Mesendoderm (in vitro differentiated cells): Measurements from ENCODE around the gene OAS3.
A peak's percentile ranks its signal among the peaks of the same experiment; 100 is the strongest.

Experiments
- DNase-seq: peaks from one replicate; pipeline ENCODE4 v3.0.0; 2013
- H2AK5ac ChIP-seq: 2 replicates; pipeline ENCODE4 v1.6.1; 2013; ENCODE audit warnings: low read length, inconsistent platforms
- H2BK120ac ChIP-seq: 2 replicates; pipeline ENCODE4 v1.6.1; 2013; ENCODE audit warnings: low read depth, mild to moderate bottlenecking, low read length, moderate library complexity, mixed read lengths
- H2BK15ac ChIP-seq: replicated peaks from 2 replicates; pipeline ENCODE4 v1.6.1; 2013; ENCODE audit warnings: low read depth, mild to moderate bottlenecking, moderate library complexity
- H2BK5ac ChIP-seq: 2 replicates; pipeline ENCODE4 v1.6.1; 2013; ENCODE audit warnings: low read length, inconsistent platforms
- H3K18ac ChIP-seq: 2 replicates; pipeline ENCODE4 v1.6.1; 2013; ENCODE audit warnings: mild to moderate bottlenecking, low read length, mixed read lengths
- H3K23ac ChIP-seq: one replicate; pipeline ENCODE4 v1.6.1; 2013; ENCODE audit warnings: low read length
- H3K27ac ChIP-seq: 2 replicates; pipeline ENCODE4 v1.5.1; 2013; ENCODE audit warnings: low read depth, mild to moderate bottlenecking, inconsistent platforms, low read length, moderate library complexity
- H3K27me3 ChIP-seq: 2 replicates; pipeline ENCODE4 v1.6.1; 2013; ENCODE audit warnings: low read length, control low read depth, mild to moderate bottlenecking, inconsistent platforms; ENCODE audit not compliant: insufficient read depth, poor library complexity
- H3K36me3 ChIP-seq: 2 replicates; pipeline ENCODE4 v1.6.1; 2013; ENCODE audit warnings: low read length, inconsistent platforms; ENCODE audit not compliant: control insufficient read depth, insufficient read depth
- H3K4ac ChIP-seq: one replicate; pipeline ENCODE4 v1.6.1; 2013; ENCODE audit warnings: low read depth, mild to moderate bottlenecking, low read length, moderate library complexity
- H3K4me1 ChIP-seq: 2 replicates; pipeline ENCODE4 v1.6.1; 2013; ENCODE audit warnings: low read depth, low read length, inconsistent platforms; ENCODE audit not compliant: control insufficient read depth
- H3K4me2 ChIP-seq: 2 replicates; pipeline ENCODE4 v1.6.1; 2013; ENCODE audit warnings: low read length
- H3K4me3 ChIP-seq: 2 replicates; pipeline ENCODE4 v1.5.1; 2013; ENCODE audit warnings: mild to moderate bottlenecking, low read length
- H3K56ac ChIP-seq: one replicate; pipeline ENCODE4 v1.6.1; 2013; ENCODE audit warnings: low read length
- H3K79me1 ChIP-seq: 2 replicates; pipeline ENCODE4 v1.6.1; 2013; ENCODE audit warnings: low read length, inconsistent platforms
- H3K79me2 ChIP-seq: 2 replicates; pipeline ENCODE4 v1.6.1; 2013; ENCODE audit warnings: mild to moderate bottlenecking, low read length; ENCODE audit not compliant: control insufficient read depth, insufficient read depth
- H3K9ac ChIP-seq: 2 replicates; pipeline ENCODE4 v1.6.1; 2013; ENCODE audit warnings: low read length, inconsistent platforms
- H4K5ac ChIP-seq: one replicate; pipeline ENCODE4 v1.6.1; 2013; ENCODE audit warnings: low read length
- H4K8ac ChIP-seq: one replicate; pipeline ENCODE4 v1.6.1; 2013; ENCODE audit warnings: low read depth, mild to moderate bottlenecking, control low read depth, low read length, moderate library complexity
- WGBS: extraction: QIAGEN DNeasy Blood & Tissue Kit; methylation state at CpG from one replicate; pipeline ENCODE4 v1.1.7; 2013; ENCODE audit warnings: low lambda C conversion rate, missing lambda C conversion rate; ENCODE audit not compliant: insufficient coverage; ENCODE audit errors: extremely low coverage; 5-methylcytosine and 5-hydroxymethylcytosine counted together

The OAS3 gene

GRCh38 chr12:113016796-113017195, 78.5 kb downstream of the OAS3 start:
- H4K5ac ChIP-seq = no peak overlapping the region
- H4K8ac ChIP-seq = no peak overlapping the region
- H3K79me2 ChIP-seq = no peaks in the 10 kb centered on the region
- H3K4me3 ChIP-seq = no peak overlapping the region
- H3K4me2 ChIP-seq = no peak overlapping the region
- H3K27ac ChIP-seq = no peak overlapping the region
- DNase-seq = no peak
- H3K56ac ChIP-seq = no peak overlapping the region
- no peak overlapping the region for H2AK5ac ChIP-seq
- no peaks in the 10 kb centered on the region for H3K4me1 ChIP-seq
- no peaks in the 10 kb centered on the region for H3K36me3 ChIP-seq
- H3K79me1 ChIP-seq = no peaks in the 10 kb centered on the region
- no peak overlapping the region for H2BK120ac ChIP-seq
- no CpG with 5 or more reads among the region's 5 CpGs for WGBS
- H2BK15ac ChIP-seq = no peak overlapping the region
- no peak overlapping the region for H2BK5ac ChIP-seq
- H3K18ac ChIP-seq = no peak overlapping the region
- H3K9ac ChIP-seq = no peak overlapping the region
- no peak overlapping the region for H3K23ac ChIP-seq
- no peaks in the 10 kb centered on the region for H3K27me3 ChIP-seq
- H3K4ac ChIP-seq = no peak overlapping the region

GRCh38 chr12:113019025-113019424, 80.8 kb downstream of the OAS3 start:
- Histone ChIP-seq H2BK15ac (no peak overlapping the region), H3K23ac (no peak overlapping the region), H3K79me1 (no peaks in the 10 kb centered on the region), H3K36me3 (no peaks in the 10 kb centered on the region), H4K5ac (no peak overlapping the region), H4K8ac (no peak overlapping the region), H3K27me3 (no peaks in the 10 kb centered on the region), H3K4me1 (no peaks in the 10 kb centered on the region), H3K56ac (no peak overlapping the region), H3K4ac (no peak overlapping the region), H3K79me2 (no peaks in the 10 kb centered on the region), H3K4me3 (no peak overlapping the region), H2BK120ac (no peak overlapping the region), H3K18ac (no peak overlapping the region), H2BK5ac (no peak overlapping the region), H3K9ac (no peak overlapping the region), H2AK5ac (no peak overlapping the region), H3K4me2 (no peak overlapping the region), H3K27ac (no peak overlapping the region)
- WGBS = no CpG with 5 or more reads among the region's 4 CpGs
- DNase-seq = peak; percentile 6

GRCh38 chr12:113021500-113021899, 83.2 kb downstream of the OAS3 start:
- no peak overlapping the region for H2BK15ac ChIP-seq
- H3K4me3 ChIP-seq = no peak overlapping the region
- H3K18ac ChIP-seq = no peak overlapping the region
- H3K36me3 ChIP-seq = no peaks in the 10 kb centered on the region
- no peak overlapping the region for H3K4me2 ChIP-seq
- no peak overlapping the region for H4K5ac ChIP-seq
- no peak overlapping the region for H3K56ac ChIP-seq
- H3K23ac ChIP-seq = no peak overlapping the region
- no peak overlapping the region for H3K27ac ChIP-seq
- H3K79me2 ChIP-seq = no peaks in the 10 kb centered on the region
- no peak overlapping the region for H2BK5ac ChIP-seq
- H3K4ac ChIP-seq = no peak overlapping the region
- no peak overlapping the region for H3K9ac ChIP-seq
- H2AK5ac ChIP-seq = no peak overlapping the region
- H3K4me1 ChIP-seq = no peaks in the 10 kb centered on the region
- H3K27me3 ChIP-seq = no peaks in the 10 kb centered on the region
- H2BK120ac ChIP-seq = no peak overlapping the region
- H4K8ac ChIP-seq = no peak overlapping the region
- no peaks in the 10 kb centered on the region for H3K79me1 ChIP-seq
- DNase-seq = no peak
- WGBS = no CpG with 5 or more reads among the region's 1 CpG
